Transverse colon (tissue), 4 donors: ENCODE measurements around the gene REV3L. TPM values are rescaled to one million over a fixed set of nuclear protein-coding genes. Genes with fewer than 3 reads are reported as not detected.

Source experiments
- DNase-seq: peaks from one replicate; pipeline ENCODE4 v3.0.0-alpha.2; 2019
- H3K27ac ChIP-seq, 4 donors: fragments of 200-600 bp; sonication (generic); 2 replicates each; pipeline ENCODE4 v1.5.1; 2016 to 2018; ENCODE audit warnings: inconsistent platforms in 4 of 4
- H3K27me3 ChIP-seq: fragments of 200-600 bp; sonication (generic); 2 replicates; pipeline ENCODE4 v1.5.1; 2017; ENCODE audit warnings: inconsistent platforms
- H3K36me3 ChIP-seq, 4 donors: fragments of 200-600 bp; sonication (generic); 2 replicates each; pipeline ENCODE4 v1.5.1; 2017 to 2019; ENCODE audit warnings: inconsistent platforms in 4 of 4
- H3K4me1 ChIP-seq, 4 donors: fragments of 200-600 bp; sonication (generic); 2 replicates each; pipeline ENCODE4 v1.5.1; 2017 to 2020; ENCODE audit warnings: inconsistent platforms in 4 of 4
- H3K4me3 ChIP-seq, 4 donors: fragments of 200-600 bp; sonication (generic); 1 replicate in 1 of 4; 2 replicates in 3 of 4; pipeline versions ENCODE4 v1.5.1 to v1.6.1; 2017 to 2019; ENCODE audit warnings: inconsistent platforms in 4 of 4
- H3K9me3 ChIP-seq, 2 donors: fragments of 200-600 bp; sonication (generic); 2 replicates each; pipeline ENCODE4 v1.5.1; 2017 to 2019; ENCODE audit warnings: inconsistent platforms in 2 of 2
- CTCF ChIP-seq, 5 experiments: fragments of 200-600 bp in 3 of 5; fragments of 450-650 bp in 2 of 5; sonication (generic) in 3 of 5; IDR thresholded peaks; 1 replicate in 2 of 5; 2 replicates in 3 of 5; pipeline ENCODE4 v1.5.1; 2016 to 2017; ENCODE audit warnings: antibody characterized with exemption in 5 of 5, inconsistent platforms in 3 of 5, mild to moderate bottlenecking in 2 of 5, moderate library complexity in 1 of 5
- EP300 ChIP-seq: sonication (generic); formaldehyde crosslinking; IDR thresholded peaks from one replicate; pipeline ENCODE4 v1.6.1; 2017; ENCODE audit warnings: antibody characterized with exemption, low read depth
- POLR2A ChIP-seq: fragments of 450-650 bp; IDR thresholded peaks from one replicate; pipeline ENCODE4 v1.6.1; 2016; ENCODE audit warnings: antibody characterized with exemption, mild to moderate bottlenecking, moderate library complexity
- POLR2AphosphoS5 ChIP-seq, 3 donors: sonication (generic); formaldehyde crosslinking; IDR thresholded peaks; one replicate each; pipeline ENCODE4 v1.6.1; 2016; ENCODE audit warnings: antibody characterized with exemption in 3 of 3
- WGBS, 2 donors: methylation state at CpG; one replicate each; pipeline ENCODE4 v1.1.5; 2018; ENCODE audit warnings: low coverage in 1 of 2; 5-methylcytosine and 5-hydroxymethylcytosine counted together
- in situ Hi-C, 4 donors: fragments of 200-750 bp; cut with MboI; loops; one replicate each; pipeline versions ENCODE4 v1.15.0 to v1.15.1; 2017; ENCODE audit warnings: low sequenced_read_pairs in 3 of 4, low pct_ligation_motif_present in 1 of 4, low pct_unique_long_range_greater_than_20kb in 1 of 4
- intact Hi-C: fragments of 100-400 bp; cut with DNase I; formaldehyde crosslinking; loops from one replicate; pipeline ENCODE4 v1.15.1; 2023; ENCODE audit warnings: low total_unique reads
- total RNA-seq, 4 donors: library from RNA; depleted of rRNA; stranded (reverse); fragments of >200 nt; gene quantifications; one replicate each; pipeline ENCODE4 v1.1.0, GENCODE V29; 2016

REV3L gene
- total RNA-seq, 4 donors from 2014 or later = 24.7 to 256 (median 34.7) TPM

GRCh38 chr6:111265842-111266241, 217.2 kb downstream of the REV3L start:
- TF ChIP-seq POLR2AphosphoS5 (IDR thresholded peaks at IDR 0.05) (no peak), EP300 (no peak), CTCF (IDR thresholded peaks at IDR 0.05) (no peak), POLR2A (no peak)
- Histone ChIP-seq H3K4me1 (peaks cover 0 to 9% (median 2%) of the 10 kb centered on the region in 4 donors), H3K4me3 (no peak overlapping the region), H3K36me3 (peaks cover 0 to 13% (median 6%) of the 10 kb centered on the region in 4 donors), H3K9me3 (no peaks in the 10 kb centered on the region), H3K27me3 (no peaks in the 10 kb centered on the region), H3K27ac (no peak overlapping the region)
- WGBS, 2 donors = 93 to 94% methylated on average over 5 to 6 of the region's 6 CpGs
- intact Hi-C loops (no loop called here), in situ Hi-C loops (loop anchor here in 3 of 4 donors (25.0 kb wide), 4 partner anchors 221 to 771 kb away; partner anchors contain the start of genes REV3L (in 1 of the 3) and TRAF3IP2 (in 1 of the 3))
- no peak for DNase-seq

GRCh38 chr6:111263837-111264236, 219.2 kb downstream of the REV3L start:
- DNase-seq = no peak
- no peaks in the 10 kb centered on the region for H3K9me3 ChIP-seq
- in situ Hi-C loops = loop anchor here in 3 of 4 donors (25.0 kb wide), 4 partner anchors 223 to 773 kb away; partner anchors contain the start of genes REV3L (in 1 of the 3) and TRAF3IP2 (in 1 of the 3)
- H3K27me3 ChIP-seq = no peaks in the 10 kb centered on the region
- H3K4me3 ChIP-seq = no peak overlapping the region
- H3K27ac ChIP-seq = no peak overlapping the region
- peaks cover 0 to 13% (median 6%) of the 10 kb centered on the region in 4 donors for H3K36me3 ChIP-seq
- intact Hi-C loops = no loop called here
- peaks cover 9 to 21% (median 13%) of the 10 kb centered on the region in 4 donors for H3K4me1 ChIP-seq
- TF ChIP-seq EP300 = no peak
- TF ChIP-seq POLR2AphosphoS5 (IDR thresholded peaks at IDR 0.05) = no peak
- no peak for TF ChIP-seq CTCF (IDR thresholded peaks at IDR 0.05)
- TF ChIP-seq POLR2A = no peak
- 95 to 96% methylated on average over 3 to 4 of the region's 4 CpGs for WGBS, 2 donors

DNA sequence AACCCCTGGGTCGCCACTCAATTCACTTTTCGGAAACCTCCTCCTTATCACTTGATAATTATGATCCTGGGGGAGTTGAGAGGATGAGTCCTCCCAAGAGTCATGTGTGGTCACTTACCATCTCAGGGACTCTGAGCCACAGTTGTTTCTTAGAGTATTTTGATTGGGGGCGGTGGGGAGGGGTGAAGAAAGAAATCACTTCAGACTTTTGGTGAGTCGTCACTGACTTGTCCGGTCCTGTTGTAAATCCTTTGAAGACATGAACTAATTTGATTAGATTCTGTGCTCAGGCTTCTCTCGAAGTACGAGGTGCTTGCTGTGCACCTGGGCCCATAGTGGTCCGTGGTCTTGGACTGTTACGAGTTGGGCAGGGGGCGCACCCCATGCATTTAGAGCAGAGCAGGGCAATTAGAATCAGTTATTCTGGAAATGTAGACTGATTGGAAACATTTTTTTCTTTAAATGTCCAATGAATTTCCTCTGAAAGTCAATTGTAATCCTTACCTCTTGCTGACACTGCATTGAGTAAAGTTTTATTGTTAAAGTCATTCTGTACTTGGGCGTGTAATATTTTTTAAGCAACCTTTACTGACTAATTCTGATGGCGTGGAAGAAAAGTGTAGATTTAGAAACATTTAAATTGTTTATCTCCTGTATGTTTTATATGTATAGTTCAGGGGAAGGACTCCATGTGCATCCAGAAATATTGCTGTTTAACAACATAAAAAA, 222.3 kb downstream of the REV3L start:
- H3K36me3 ChIP-seq = peaks cover 0 to 5% (median under 1%) of the 10 kb centered on the region in 4 donors
- intact Hi-C loops = no loop called here
- no peak for DNase-seq
- H3K27ac ChIP-seq = no peak overlapping the region
- H3K9me3 ChIP-seq = no peaks in the 10 kb centered on the region
- H3K4me1 ChIP-seq = peaks cover 9 to 26% (median 13%) of the 10 kb centered on the region in 4 donors
- in situ Hi-C loops = loop anchor here in 3 of 4 donors (25.0 kb wide), 4 partner anchors 227 to 777 kb away; partner anchors contain the start of genes REV3L (in 1 of the 3) and TRAF3IP2 (in 1 of the 3)
- H3K4me3 ChIP-seq = peak overlapping the region in 1 of 4 donors; percentile 87
- TF ChIP-seq POLR2AphosphoS5 (IDR thresholded peaks at IDR 0.05) (no peak), EP300 (no peak), CTCF (IDR thresholded peaks at IDR 0.05) (no peak), POLR2A (no peak)
- WGBS, 2 donors = 92 to 93% methylated on average over 7 to 12 of the region's 12 CpGs
- no peaks in the 10 kb centered on the region for H3K27me3 ChIP-seq

GRCh38 chr6:111259089-111259831, 223.8 kb downstream of the REV3L start:
- WGBS, 2 donors = 1 to 2% methylated on average over 7 to 54 of the region's 59 CpGs
- intact Hi-C loops = no loop called here

More at GRCh38 chr6:111259089-111259831, 223.8 kb downstream of the REV3L start:
- peak; percentile 99 for DNase-seq
- peak overlapping the region; percentile 95 to 96 (median 96) for H3K27ac ChIP-seq
- H3K36me3 ChIP-seq = no peaks in the 10 kb centered on the region
- H3K27me3 ChIP-seq = no peaks in the 10 kb centered on the region
- TF ChIP-seq POLR2A (peak; percentile 72), EP300 (no peak), POLR2AphosphoS5 (IDR thresholded peaks at IDR 0.05) (peak; percentile 91 to 92 (median 92)), CTCF (IDR thresholded peaks at IDR 0.05) (peak; percentile 90 to 99 (median 94))
- H3K4me1 ChIP-seq = peaks cover 9 to 26% (median 13%) of the 10 kb centered on the region in 4 donors
- in situ Hi-C loops = loop anchor here in 3 of 4 donors (25.0 kb wide), 4 partner anchors 228 to 778 kb away; partner anchors contain the start of genes REV3L (in 1 of the 3) and TRAF3IP2 (in 1 of the 3)
- H3K9me3 ChIP-seq = no peaks in the 10 kb centered on the region
- peak overlapping the region; percentile 57 to 87 (median 68) for H3K4me3 ChIP-seq
